BJ (cell line): Measurements from ENCODE around the gene CHST11. TPM values are rescaled to one million over a fixed set of nuclear protein-coding genes. Genes with fewer than 3 reads are reported as not detected.
A peak's percentile ranks its signal among the peaks of the same experiment; 100 is the strongest.

Experiments used
- CTCF ChIA-PET: fragments of 350-600 bp; formaldehyde crosslinking; extraction: SDS; loops from one replicate; lab custom pipeline; 2021; ENCODE audit warnings: antibody characterized with exemption, inconsistent platforms; lab: Yijun Ruan, JAX
- POLR2A ChIA-PET: fragments of 300-600 bp; sonication (Branson Sonifier 250); formaldehyde crosslinking; extraction: SDS; loops from one replicate; lab custom pipeline; 2021; ENCODE audit warnings: antibody characterized with exemption; lab: Charles Lee
- DNase-seq: peaks from one replicate; pipeline ENCODE4 v3.0.0-alpha.2; 2011; ENCODE audit warnings: low read depth
- H3K27me3 ChIP-seq: 2 replicates; pipeline ENCODE4 v1.6.0; 2011; ENCODE audit warnings: low read length; ENCODE audit not compliant: control insufficient read depth, insufficient read depth
- H3K36me3 ChIP-seq: 2 replicates; pipeline ENCODE4 v1.5.1; 2011; ENCODE audit warnings: low read length; ENCODE audit not compliant: control insufficient read depth, insufficient read depth
- H3K4me3 ChIP-seq: 2 replicates; pipeline ENCODE4 v1.5.1; 2011; ENCODE audit warnings: low read depth, mild to moderate bottlenecking, control low read depth, low read length
- polyA plus RNA-seq: library from polyadenylated mRNA; depleted of rRNA; stranded (reverse); fragments of >200 nt; gene quantifications from 2 replicates; pipeline ENCODE4 v1.2.3, GENCODE V29; 2011
- TF ChIP-seq, protein P1 (sequence below): IDR thresholded peaks from 2 replicates; pipeline ENCODE4 v1.5.1; 2011; ENCODE audit warnings: low read depth, mild to moderate bottlenecking, control low read depth, inconsistent platforms, low read length, moderate library complexity; ENCODE audit not compliant: insufficient read depth

CHST11 gene
- polyA plus RNA-seq, 1 experiment: 7.3 TPM

DNA sequence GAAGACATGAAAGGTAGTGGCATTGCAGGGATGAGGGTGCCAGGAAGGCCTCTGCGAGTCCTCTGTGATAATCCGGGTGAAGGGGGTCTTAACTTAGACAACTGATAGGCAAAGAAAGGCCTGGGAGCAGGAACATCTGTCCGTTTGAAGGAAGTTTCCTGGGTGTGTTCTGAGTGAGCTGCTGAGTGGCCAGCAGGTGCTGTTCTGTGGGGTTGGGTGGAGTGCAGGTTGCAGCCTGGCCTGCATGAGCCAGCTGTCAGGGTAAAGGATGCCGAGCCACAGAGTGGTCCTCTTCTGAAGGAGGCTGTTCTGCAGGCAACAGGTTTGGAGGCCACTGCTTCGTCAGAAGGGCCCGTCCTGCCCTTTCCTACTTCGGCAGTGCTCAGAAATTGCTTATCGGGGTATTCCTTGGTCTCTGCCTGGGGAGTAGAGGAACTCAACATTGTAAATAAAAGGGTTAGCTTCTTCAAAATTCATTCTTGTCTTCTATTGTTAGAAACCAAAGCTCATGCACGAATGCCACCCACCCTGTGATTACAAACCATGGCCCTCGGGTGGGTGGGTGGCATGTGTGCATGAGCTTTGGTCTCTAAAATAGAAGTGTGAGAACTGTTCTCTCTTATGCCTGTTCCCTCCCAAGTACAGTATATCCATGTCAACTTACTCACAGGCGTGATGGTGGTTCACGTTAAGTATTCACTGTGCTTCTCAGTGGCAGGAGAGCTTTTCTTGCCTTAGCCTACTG, 118.9 kb downstream of the CHST11 start:
- no peaks in the 10 kb centered on the region for H3K36me3 ChIP-seq
- no peaks in the 10 kb centered on the region for H3K27me3 ChIP-seq
- TF ChIP-seq, protein P1, sequence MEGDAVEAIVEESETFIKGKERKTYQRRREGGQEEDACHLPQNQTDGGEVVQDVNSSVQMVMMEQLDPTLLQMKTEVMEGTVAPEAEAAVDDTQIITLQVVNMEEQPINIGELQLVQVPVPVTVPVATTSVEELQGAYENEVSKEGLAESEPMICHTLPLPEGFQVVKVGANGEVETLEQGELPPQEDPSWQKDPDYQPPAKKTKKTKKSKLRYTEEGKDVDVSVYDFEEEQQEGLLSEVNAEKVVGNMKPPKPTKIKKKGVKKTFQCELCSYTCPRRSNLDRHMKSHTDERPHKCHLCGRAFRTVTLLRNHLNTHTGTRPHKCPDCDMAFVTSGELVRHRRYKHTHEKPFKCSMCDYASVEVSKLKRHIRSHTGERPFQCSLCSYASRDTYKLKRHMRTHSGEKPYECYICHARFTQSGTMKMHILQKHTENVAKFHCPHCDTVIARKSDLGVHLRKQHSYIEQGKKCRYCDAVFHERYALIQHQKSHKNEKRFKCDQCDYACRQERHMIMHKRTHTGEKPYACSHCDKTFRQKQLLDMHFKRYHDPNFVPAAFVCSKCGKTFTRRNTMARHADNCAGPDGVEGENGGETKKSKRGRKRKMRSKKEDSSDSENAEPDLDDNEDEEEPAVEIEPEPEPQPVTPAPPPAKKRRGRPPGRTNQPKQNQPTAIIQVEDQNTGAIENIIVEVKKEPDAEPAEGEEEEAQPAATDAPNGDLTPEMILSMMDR: no peak
- ChIA-PET POLR2A (no interaction called here), CTCF (interaction anchor here (1.1 kb wide), 1 partner anchor 9 kb away, joined by 3 read pairs; no protein-coding TSS in a partner anchor)
- DNase-seq: no peak
- no peak overlapping the region for H3K4me3 ChIP-seq

DNA sequence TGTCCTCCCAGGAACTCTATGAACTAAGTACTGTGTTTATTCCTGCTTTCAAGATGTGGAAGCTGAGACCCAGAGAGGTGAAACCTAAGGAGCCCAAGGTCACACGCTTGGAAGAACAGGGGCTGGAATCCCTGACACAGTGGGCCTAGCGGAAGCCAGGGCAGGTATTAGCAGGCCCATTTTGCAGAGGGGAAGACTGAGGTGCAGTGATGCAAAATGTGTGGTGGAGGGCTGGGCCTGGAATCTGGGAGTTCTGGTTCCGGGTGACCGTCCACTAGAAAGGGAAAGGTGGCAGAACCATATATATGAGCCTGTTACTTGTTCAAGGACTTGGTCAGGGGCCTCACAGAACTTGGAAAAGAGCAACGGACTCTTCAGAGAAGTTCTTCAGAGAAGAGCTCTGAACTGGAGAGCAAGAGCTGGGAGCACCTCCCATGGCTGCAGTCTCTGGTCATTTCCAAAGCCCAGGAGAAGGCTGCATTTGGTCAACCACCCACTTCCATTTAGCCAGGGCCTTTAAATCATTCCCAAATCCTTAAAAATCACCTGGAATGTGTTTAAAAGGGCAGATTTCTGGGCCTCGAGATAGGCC, 119.5 kb downstream of the CHST11 start:
- TF ChIP-seq, protein P1: no peak
- Histone ChIP-seq H3K27me3 (no peaks in the 10 kb centered on the region), H3K4me3 (no peak overlapping the region), H3K36me3 (no peaks in the 10 kb centered on the region)
- no peak for DNase-seq
- CTCF ChIA-PET: interaction anchor here (1.1 kb wide), 1 partner anchor 9 kb away, joined by 3 read pairs; no protein-coding TSS in a partner anchor
- POLR2A ChIA-PET: no interaction called here

DNA sequence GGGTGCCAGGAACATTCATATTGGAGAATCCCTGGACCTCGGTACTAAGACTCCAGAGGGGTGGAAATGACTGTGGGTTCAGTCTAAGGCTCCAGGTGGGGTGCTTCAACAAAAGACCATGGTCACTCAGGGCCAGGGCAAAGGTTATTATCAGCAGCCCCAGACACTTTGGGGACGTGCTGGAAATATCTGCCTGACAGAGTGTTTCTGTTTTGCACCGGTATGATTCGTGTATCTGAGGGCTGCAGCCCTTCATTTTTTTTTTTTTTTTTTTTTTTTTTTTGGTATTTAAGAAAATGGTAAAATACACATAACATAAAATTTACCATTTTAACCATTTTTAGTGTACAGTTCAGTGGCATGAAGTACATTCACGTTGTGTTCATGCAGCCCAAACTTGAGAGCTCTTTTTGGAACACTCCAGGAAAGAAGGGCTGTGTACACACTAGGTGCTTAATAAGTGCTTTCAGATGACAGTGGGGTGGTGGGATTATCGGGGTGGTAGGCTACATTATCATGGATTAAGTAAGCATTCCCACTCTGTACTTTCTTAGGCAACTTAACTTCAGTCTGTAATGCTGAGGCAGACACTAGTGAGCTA, 120.3 kb downstream of the CHST11 start:
- no peak overlapping the region for H3K4me3 ChIP-seq

DNA sequence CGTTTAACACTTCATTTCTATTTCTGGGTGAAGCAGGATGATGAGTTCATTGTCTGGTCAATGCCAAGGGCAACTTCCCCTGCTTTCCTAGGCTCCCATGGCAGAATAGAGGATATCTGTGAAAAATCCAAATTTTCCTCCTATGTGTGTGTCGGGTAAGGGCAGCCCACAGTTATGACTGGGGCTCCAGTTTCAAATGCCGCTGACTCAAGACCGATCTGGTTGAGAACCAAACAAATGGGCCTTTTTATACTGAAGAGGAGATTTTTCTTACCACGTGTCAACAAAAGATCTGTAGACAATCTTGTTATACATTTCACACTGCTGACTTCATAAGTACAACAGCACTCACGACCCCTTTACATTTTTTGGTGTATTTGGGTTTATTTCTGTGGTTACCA, 120.8 kb downstream of the CHST11 start:
- no peaks in the 10 kb centered on the region for H3K36me3 ChIP-seq
- POLR2A ChIA-PET: no interaction called here
- TF ChIP-seq, protein P1: no peak
- CTCF ChIA-PET: interaction anchor here (0.6 kb wide), 1 partner anchor 309 kb away, joined by 3 read pairs; no protein-coding TSS in a partner anchor
- no peaks in the 10 kb centered on the region for H3K27me3 ChIP-seq
- no peak for DNase-seq
- H3K4me3 ChIP-seq: no peak overlapping the region

More for the DNA sequence above, 120.3 kb downstream of the CHST11 start:
- DNase-seq: no peak
- Histone ChIP-seq H3K36me3 (no peaks in the 10 kb centered on the region), H3K27me3 (no peaks in the 10 kb centered on the region)
- ChIA-PET POLR2A (no interaction called here), CTCF (interaction anchor here (0.6 kb wide), 1 partner anchor 310 kb away, joined by 3 read pairs; no protein-coding TSS in a partner anchor)
- TF ChIP-seq, protein P1: no peak

DNA sequence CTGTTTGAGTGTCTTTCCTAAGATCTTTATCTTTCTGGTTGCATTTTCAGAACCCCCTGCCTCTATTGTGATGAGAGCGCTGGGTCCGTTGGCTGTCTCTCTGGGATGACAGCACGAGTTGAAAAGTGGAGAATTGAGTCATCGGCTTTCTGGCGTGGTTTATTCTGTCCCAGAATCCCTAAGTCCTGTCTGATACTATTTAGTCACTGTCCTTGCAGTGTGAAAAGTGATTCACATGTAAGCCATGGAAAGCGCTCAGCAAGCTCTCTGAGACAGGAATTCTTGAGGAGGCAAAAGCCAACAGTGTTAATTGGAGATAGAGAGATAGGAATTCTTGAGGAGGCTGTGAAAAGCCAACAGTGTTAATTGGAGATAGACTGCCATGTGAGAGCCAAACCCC, 121.7 kb downstream of the CHST11 start:
- CTCF ChIA-PET: interaction anchor here (0.5 kb wide), 1 partner anchor 1146 kb away, joined by 4 read pairs; no protein-coding TSS in a partner anchor
- H3K4me3 ChIP-seq: no peak overlapping the region

More for the DNA sequence above, 121.7 kb downstream of the CHST11 start:
- H3K36me3 ChIP-seq: no peaks in the 10 kb centered on the region
- POLR2A ChIA-PET: no interaction called here
- TF ChIP-seq, protein P1: no peak
- DNase-seq: peak; percentile 28
- H3K27me3 ChIP-seq: no peaks in the 10 kb centered on the region
